CD4-positive, alpha-beta T cell treated with Interleukin-15 for 4 hours (primary cell): ENCODE measurements around the gene MALRD1.

Experiments used
- DNase-seq: peaks from one replicate; pipeline ENCODE4 v3.0.0-alpha.2; 2020; ENCODE audit warnings: low spot score

The MALRD1 gene

DNA sequence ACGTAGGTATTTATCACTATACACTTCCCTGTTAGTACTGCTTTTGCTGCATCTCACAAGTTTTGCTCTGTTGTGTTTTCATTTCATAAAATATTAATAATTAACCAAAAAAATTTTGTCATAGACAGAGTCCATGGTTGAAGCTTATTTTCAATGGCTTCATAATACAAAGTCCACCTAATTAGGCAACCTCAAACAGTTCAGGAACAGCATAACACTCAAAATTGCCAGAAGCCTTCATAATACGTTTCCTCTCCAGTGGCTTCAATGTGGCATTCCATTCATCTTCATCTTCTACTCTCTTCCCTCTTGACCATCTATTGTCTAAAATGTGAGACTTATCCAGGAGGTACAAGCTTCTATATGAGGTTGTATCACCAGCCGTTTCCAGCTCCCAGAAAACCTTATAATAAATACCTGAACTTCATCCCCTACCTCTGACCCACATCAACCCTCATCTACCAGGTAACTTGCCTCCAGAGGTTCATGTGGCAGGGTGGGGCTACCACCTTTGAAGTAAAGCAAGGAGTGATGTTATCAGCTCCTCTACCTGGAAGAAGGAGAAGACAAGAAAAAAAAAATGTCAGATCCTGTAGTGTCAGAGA, 337.3 kb downstream of the MALRD1 start:
- DNase-seq = no peak

DNA sequence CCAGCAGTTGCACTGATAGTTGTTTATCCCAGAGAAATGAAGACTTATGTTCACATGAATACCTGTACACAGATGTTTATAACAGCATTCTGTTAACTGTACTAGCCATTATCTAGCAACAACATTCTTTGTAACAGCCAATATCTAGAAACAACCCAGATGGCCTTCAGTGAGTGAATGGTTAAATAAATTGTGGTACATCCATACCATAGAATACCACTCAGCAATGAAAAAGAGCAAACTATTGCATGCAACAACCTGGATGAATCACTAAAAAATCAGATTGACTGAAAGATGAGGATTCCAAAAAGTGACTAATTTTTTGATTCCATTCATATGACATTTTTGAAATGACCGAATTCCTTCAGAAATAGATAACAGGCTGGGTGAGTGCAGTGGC, 360.3 kb downstream of the MALRD1 start:
- DNase-seq = no peak

DNA sequence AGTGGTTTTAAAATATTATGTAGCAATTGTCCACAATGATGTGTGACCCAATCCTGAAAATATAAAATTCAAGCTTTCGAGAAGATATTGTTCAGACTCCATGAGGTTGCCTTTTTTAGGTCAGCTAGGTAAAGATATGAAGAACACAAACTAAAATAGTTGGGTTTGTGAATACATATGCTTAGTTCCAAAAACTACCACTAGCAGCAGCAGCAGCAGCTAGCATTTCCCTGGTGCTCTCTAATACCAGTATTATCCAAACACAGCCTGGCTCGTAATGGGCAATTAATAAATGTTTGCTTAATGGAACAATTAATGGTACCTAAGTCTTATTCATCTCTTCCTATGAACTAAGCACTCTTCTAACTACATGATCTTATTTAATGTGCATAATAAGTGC, 362.5 kb downstream of the MALRD1 start:
- DNase-seq = no peak

DNA sequence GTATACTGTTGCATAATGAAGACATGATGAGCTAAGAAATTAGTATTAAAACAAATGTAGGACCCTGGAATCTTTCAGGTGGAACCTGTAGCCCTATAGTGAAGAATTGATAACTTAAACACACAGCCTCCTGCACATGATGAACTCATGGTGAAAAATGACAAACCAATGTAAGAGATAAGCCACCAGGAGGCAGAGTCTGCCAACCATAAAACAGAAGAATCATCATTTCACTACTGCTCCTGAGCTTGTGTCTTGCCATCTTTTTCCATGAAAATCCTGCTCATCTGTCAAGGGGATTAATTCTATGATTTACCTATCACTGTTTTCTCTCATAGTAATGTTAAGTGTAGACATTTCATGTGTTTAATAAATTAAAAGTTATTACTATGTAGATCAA, 363.9 kb downstream of the MALRD1 start:
- no peak for DNase-seq

DNA sequence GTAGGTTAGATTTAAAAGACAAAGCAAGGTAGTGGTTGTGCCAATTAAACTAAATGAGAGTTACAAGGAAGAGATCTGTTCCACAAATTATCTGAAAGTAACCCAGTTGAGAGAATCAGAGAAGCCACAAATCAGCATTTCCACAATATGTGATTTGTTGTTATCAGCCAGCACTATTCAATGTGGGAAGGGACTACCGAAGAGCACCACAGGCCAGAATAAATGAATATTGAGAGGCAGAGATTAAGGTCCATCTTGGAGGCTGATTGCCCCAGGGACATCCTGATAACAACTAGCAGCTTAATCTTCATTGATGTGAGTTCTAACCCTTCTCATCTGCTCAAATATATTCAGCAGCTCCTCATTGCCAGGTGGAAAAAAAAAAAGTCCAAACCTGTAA, 367.6 kb downstream of the MALRD1 start:
- no peak for DNase-seq

DNA sequence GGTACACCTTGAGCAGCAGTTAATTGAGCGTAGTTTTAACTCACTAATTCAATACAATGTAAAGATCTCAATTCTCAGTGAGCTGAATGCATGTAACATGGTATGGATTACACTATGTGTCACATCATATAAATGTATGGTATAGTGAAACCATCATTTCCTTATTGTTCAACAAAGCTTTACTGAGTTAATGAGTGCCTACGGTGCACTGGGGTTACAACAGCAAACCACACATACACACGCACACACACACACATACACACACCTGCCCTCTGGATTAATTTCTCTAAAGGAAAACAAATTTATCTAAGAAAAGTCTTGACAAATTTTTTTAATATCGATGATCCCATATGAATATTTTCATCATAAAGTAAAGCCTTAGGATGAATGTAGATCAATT, 369.1 kb downstream of the MALRD1 start:
- DNase-seq = no peak

DNA sequence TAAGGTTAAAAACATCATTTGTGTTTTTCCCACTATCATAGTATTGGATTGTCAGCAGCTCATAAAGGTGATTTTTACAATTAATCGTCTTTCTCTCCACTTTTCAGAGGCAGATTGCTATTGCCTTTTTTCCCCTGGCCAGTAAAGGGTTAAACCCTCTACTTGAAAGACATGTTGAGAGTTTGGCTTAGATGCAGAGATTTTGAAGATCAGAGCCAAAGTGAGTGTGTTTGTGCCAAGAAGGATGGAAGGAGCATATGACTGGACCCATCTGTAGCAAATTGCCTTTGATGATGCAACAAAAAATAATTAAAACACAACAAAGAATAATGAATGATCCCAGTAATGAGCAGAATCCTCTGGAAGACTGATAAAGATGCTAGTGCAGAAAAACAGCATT, 373.1 kb downstream of the MALRD1 start:
- DNase-seq = no peak

DNA sequence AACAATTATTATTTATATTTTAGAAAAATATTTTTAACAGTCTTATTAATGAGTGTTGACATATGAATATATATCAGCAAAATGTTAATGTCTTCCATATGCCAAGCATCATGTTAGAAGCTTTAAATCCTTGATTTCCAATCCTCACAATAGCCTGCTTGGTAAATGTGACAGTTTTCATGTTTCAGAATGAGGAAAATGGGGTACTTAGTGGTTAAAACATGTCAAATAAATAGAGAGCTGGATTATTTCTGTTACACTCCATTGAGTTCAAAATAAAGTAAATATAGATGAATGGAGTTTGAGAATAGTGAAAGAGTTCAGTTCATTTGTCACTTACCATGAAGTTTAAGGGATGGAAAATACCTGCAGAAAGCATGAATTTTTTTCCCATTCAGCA, 377.4 kb downstream of the MALRD1 start:
- no peak for DNase-seq

DNA sequence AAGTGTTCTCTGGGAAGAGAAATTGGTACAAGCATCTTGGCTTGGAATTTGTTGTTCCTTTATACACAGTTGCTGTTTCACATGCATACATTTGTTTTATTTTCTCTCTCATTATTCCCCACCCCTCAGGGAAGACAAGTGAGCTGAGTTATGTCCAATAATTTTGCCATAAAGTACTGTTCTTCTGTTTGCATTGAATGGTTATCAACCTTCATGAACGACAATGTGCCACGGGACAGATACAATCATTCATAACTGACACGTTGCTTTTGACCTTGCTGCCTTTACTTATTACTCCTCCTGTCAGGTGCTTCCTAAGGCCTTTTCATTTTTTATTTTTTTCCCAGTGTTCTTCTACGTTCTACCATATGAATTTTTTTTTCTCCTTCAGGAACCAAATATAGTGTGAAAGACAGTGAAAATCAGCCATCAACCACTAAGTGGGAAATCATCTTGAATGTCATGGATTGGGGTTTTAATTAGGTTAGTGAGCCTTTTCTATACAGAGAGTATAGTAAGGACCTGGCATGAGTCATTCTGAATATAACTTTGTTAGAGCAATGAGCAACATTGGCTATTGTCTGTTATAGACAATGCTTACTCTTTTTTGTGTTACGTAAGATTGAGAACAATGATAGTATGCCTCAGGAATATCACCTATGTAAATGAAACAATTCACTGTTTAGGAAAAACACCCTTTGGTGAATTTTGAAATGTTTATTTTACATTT, 383.2 kb downstream of the MALRD1 start:
- DNase-seq = no peak

DNA sequence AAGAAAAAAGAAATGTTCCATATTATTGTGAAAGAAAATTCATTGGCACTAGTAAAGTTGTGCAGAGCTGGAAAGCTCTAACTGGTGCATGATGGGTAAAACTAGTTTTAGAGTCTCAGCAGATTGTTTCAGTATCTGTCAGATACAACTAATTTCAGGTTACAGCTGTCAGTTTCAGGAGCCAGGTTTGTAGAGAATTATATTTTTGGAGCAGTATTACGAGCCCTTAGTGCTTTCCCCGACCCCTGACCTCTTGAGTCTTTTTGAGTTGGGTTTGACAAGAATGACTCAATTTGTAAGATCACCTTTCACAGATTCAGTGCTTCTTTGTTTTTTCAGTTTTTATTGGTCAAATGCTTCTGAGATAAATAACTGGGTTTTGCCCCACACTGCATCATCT, 401.3 kb downstream of the MALRD1 start:
- DNase-seq = no peak

DNA sequence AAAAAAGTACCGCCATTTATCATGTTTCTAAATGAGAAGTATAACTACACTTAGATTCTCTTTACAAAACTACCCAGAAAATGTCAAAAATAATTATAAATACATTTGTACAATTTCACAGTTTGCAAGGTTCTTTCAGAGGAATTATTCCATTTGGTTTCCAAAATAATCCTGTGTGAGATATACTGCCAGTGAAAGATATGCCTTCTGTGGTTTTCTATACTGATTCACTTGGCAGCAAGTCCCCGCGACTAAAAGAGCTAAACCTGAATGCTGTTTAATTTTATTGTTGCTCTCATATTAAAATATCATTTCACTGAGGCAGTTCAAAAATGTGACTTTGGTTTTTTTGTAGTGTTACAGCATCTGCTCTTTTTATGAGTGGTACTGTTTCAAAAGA, 402.8 kb downstream of the MALRD1 start:
- DNase-seq = no peak

DNA sequence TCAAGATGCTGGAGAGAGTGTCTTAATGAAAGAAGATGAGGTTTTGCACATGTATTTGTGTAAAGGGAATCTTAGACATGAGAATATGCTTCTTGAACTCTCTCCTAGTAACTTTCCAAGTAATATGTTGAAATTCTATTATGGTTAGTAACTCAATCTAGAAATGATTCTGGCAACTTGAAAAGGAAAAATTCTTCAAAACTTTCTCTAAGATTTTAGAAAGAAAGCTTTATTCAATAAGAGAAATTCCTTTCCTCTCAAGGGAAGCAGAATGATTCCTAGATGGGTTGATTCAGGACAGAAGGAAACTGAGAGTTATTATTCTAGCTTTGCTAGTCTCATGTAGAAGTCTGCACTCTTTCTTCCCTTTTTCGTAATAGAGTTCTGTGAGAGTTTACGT, 403.3 kb downstream of the MALRD1 start:
- no peak for DNase-seq

DNA sequence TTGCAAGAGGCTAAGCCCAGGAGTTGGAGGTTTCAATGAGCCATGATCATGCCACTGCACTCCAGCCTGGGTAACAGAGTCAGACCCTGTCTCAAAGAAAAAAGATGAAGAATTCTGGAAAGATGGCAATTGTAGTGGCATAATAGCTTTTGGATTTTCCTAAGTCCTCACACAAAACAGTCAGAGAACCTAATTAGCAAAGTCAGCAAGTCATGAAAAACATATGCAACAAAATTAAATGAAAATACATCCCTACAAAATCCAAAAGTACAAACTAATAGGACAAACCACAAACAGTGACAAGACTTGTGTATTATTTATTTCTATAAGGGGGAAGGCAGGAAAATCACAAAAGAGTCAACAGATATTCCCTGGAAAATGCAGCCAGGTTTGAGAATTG, 405.4 kb downstream of the MALRD1 start:
- no peak for DNase-seq

DNA sequence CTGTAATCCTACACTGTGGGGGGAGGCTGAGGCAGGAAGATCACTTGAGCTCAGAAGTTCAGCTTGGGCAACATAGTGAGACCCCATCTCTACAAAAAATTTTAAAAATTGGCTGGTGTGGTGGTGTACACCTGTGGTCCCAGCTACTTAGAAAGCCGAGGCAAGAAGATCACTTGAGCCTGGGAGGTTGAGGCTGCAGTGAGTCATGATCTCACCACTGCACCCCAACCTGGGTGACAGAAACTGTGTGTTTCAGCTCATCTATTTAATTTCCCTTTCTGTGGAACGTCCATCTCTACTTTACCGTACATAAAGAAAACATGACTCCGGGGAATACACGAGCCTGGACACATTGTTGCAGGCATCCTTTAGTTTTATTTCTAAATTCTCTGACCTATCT, 413.0 kb downstream of the MALRD1 start:
- DNase-seq = no peak

DNA sequence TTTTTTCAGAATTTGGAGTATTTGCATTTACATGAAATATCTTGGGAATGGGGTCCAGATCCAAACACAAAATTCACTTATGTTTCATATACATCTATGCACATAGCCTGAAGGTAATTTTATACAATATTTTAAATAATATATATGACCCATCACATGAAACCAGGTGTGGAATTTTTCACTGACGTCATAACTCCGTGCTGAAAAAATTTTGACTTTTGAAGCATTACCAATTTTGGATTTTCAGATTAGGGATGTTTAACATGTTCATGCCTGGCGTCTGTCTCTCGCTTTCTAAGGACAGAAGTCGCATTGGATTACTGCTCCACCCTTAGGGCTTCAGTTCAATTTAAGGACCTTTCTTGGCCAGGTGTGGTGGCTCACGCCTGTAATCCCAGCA, 418.1 kb downstream of the MALRD1 start:
- DNase-seq = no peak

DNA sequence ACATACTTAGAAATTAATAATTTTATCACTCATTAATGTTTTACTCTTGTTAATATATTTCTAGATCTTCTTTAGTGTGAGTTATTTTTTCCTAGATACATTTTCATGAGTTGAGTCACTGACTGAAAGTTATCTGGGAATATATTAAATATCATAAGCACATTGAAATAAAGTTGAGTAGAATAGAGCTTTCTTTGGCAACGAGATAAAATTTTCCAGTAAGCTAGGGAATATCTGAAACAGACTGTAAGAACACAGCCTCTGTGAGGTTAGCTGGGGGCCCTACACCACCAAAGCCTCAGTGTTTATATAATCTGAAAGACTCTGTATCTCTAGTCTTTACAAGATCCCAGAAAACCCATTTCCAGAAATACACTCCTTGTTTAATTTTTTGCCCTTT, 419.8 kb downstream of the MALRD1 start:
- DNase-seq = no peak

DNA sequence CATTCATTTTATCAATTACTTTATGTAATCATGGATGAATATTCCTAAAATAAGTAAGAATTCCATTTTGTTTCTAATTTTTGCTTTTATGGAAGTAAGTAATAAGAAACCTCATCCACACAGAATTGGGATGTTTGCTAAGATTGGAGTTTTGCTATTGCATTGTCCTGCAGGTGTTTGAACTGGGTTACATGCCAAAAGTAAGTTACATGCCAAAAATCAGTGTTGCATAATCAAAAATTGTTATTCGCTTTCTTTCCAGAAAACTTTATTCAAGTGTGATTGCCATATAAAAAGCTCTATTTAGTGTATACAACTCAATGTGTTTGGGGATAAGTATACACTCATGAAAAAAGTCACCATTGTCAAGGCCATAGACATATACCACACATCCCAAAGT, 420.9 kb downstream of the MALRD1 start:
- DNase-seq = no peak

DNA sequence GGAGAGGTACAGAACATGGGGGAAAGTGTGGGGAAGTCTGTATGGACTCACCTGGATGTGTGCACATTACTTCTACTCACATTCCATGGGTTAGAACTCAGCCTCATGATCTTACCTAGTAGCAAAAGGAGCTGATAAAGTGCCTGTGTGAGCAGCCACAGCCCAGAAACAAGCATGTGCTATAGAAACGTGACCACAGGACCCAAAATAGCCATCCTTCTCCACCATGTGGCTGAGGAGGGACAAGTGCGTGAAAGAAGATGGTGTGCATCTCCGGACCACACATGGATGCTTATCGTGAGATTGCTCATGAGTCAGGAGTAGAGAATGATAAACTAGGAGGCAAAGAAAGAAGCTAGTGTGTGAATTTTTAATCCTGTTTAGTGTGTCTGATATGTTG, 431.3 kb downstream of the MALRD1 start:
- no peak for DNase-seq

DNA sequence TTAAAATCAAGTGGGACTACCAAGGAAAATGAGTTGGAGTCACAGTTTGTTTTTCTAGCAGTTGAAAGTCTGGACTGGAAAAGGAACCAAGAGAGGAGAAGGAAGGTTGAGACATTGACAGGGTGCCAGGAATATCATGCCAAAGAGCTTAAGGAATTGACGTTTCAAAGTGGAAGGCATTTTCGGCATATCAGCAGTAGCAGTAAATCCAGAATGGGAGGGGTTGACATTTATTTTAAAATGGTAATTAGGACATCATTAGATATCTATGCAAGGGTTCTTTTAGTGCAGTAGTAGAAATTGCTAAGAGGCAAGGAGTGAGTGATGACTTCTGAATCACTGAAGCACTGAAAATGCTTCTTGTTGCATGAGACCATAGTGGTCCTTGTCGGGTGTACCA, 431.8 kb downstream of the MALRD1 start:
- DNase-seq = no peak

DNA sequence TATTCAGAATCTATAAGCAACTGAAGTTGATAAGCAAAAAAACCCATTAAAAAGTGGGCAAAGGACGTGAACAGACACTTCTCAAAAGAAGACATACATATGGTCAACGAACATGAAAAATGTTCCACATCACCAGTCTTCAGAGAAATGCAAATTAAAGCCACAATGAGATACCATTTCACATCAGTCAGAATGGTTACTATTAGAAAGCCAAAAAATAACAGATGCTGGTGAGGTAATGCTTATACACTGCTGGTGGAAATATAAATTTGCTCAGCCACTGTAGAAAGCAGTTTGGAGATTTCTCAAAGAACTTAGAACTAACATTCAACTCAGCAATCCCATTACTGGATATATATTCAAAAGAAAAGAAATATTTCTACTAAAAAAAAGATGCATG, 434.8 kb downstream of the MALRD1 start:
- no peak for DNase-seq

DNA sequence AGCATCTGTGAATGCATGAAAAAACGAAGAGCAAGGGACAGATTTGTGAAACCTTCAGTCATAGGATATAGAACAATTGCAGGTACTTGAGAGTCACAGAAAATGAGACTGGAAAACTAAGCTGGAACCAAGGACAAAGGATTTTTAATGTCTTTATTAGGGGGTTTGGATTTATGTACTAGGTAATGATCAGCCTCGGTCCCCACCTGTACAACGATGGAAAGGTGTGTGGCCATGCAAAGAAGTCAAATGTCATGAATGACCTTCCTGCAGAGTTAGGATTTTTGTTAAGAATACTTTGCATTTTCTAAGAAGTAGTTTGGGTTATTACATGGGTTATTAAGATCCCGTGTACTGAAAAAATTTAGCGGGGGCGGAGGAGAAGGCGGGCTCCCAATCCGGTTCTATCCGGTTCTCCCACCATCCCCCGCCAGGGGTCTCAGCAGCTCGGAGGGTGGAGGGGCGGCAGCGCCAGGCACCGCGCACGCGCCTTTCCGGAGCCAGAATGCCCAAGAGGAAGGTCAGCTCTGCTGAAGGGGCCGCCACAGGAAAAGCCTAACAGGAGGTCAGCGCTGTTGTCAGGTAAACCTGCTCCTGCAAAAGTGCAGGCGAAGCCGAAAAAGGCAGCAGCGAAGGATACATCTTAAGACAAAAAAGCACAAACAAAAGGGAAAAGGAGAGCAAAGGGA, 440.1 kb downstream of the MALRD1 start:
- DNase-seq = no peak

DNA sequence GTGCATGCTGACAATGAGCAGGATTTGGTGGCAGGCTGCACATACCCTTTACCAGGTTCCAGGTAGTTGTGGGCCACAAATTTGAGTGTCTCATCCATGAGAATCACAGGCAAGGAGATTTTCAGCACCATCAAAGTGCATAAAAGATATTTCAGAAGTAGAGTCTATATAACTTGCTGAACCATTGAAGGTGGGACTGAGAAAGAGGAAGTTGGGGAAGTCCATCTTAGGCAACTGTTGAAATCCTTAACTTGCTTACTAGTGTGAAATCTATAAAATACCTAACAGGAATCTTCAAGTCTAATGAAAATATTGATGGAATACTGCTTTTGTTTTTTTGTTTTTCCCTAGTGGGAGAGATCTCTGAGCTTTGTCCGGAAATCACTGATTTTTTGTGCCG, 442.6 kb downstream of the MALRD1 start:
- no peak for DNase-seq

DNA sequence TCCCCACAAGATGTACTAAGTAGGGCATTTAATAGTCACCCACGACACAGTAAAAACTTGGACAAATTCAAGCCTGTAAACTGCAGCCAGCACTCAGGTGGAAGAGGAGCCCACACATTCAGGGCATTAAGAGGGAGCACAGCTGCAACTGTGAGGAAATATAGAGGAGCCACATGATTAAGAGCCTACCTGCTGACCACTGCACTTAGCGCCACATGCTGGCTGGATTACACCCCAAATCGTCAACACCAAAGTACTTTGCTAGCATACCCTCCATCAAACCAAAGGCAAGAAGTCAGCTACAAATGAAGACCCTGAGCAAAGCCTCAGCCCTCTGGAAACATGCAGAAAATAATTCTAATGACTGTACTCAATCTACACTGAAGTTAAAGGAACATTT, 445.3 kb downstream of the MALRD1 start:
- DNase-seq = no peak

DNA sequence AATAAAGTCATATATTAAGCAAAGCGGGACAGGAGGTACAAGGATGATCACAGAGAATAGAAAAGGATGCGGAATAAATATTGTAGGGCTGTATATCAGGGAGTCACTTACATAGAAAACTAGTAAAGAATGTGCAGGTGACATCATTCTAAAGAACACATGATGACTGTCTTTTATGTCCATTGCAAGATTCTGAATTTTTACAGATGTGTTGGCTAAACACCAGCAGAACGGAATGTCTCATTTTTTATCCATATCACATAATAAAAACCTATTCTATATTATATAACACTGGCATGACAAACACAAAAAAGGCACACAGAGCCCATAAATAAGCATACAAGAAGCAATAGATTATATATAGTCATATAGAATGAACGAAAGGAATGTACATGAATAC, 448.4 kb downstream of the MALRD1 start:
- DNase-seq = no peak
